ENCODE results near the gene HPX.
"Not testable (repeated sequence)": the region's sequence is repeated elsewhere in the genome, so short reads cannot be mapped to it uniquely, and the experiment has no call there.

The HPX gene

GRCh38 chr11:6414874-6415328, 25.9 kb downstream of the HPX start:
- no peak for DNase-seq

- peak in 3 of 4 experiments; percentile 17 to 64 (median 55) for DNase-seq
Observed at GRCh38 chr11:6413791-6414201, 27.0 kb downstream of the HPX start.

GRCh38 chr11:6411594-6412031, 29.2 kb downstream of the HPX start:
- no peak for DNase-seq

GRCh38 chr11:6410695-6411430, 29.9 kb downstream of the HPX start:
- no peak for DNase-seq

GRCh38 chr11:6406370-6406769, 34.4 kb downstream of the HPX start:
- DNase-seq = no peak

- DNase-seq = no peak
Observed at GRCh38 chr11:6405846-6406245, 34.9 kb downstream of the HPX start.

- DNase-seq = no peak
Observed at GRCh38 chr11:6405052-6405667, 35.6 kb downstream of the HPX start.

GRCh38 chr11:6404342-6405051, 36.3 kb downstream of the HPX start:
- DNase-seq = peak in 1 of 4 experiments; percentile 38

- no peak for DNase-seq
Observed at GRCh38 chr11:6403539-6403938, 37.2 kb downstream of the HPX start.

- peak in 2 of 4 experiments; percentile 49 to 60 for DNase-seq
Observed at GRCh38 chr11:6402561-6402981, 38.2 kb downstream of the HPX start.

GRCh38 chr11:6402061-6402470, 38.7 kb downstream of the HPX start:
- no peak for DNase-seq

GRCh38 chr11:6401464-6401863, 39.3 kb downstream of the HPX start:
- no peak for DNase-seq

- DNase-seq = no peak
Observed at GRCh38 chr11:6400431-6401345, 40.1 kb downstream of the HPX start.

GRCh38 chr11:6397636-6398035, 43.2 kb downstream of the HPX start:
- no peak for DNase-seq

GRCh38 chr11:6397156-6397555, 43.6 kb downstream of the HPX start:
- DNase-seq = no peak

- no peak for DNase-seq
Observed at GRCh38 chr11:6395470-6396060, 45.2 kb downstream of the HPX start.

GRCh38 chr11:6393989-6394670, 46.7 kb downstream of the HPX start:
- no peak for DNase-seq

- DNase-seq = not testable (repeated sequence)
Observed at GRCh38 chr11:6392251-6392650, 48.5 kb downstream of the HPX start.

GRCh38 chr11:6391537-6392134, 49.2 kb downstream of the HPX start:
- DNase-seq = no peak

- DNase-seq = no peak
Observed at GRCh38 chr11:6390718-6391469, 49.9 kb downstream of the HPX start.
